Activated CD8-positive, alpha-beta memory T cell treated with anti-CD3 and anti-CD28 coated beads for 36 hours (primary cell): ENCODE data around the gene PITPNB. TPM values are rescaled to one million over a fixed set of nuclear protein-coding genes. Genes with fewer than 3 reads are reported as not detected.

Experiments used
- CTCF ChIA-PET: fragments of 350-600 bp; sonication (Branson Sonifier 250); formaldehyde crosslinking; loops from one replicate; lab custom pipeline; 2021; ENCODE audit warnings: antibody characterized with exemption; lab: Charles Lee
- POLR2A ChIA-PET: fragments of 350-600 bp; sonication (Branson Sonifier 250); formaldehyde crosslinking; loops from one replicate; lab custom pipeline; 2021; ENCODE audit warnings: antibody characterized with exemption; lab: Charles Lee
- total RNA-seq, 2 experiments: library from RNA; stranded (reverse); gene quantifications; one replicate each; pipeline ENCODE4 v1.2.3, GENCODE V29; 2021

PITPNB gene
- 100 to 1,000 TPM; 150 to 153 TPM for total RNA-seq

- POLR2A ChIA-PET: interaction anchor here (0.7 to 1.5 kb wide), 5 partner anchors 16 to 880 kb away, joined by 3 to 4 read pairs (median 3); partner anchors contain the start of gene XBP1
- CTCF ChIA-PET: interaction anchor here (0.5 to 1.7 kb wide), 6 partner anchors 27 to 825 kb away, joined by 3 to 6 read pairs (median 3); no protein-coding TSS in a partner anchor
Measured at GRCh38 chr22:27919222-27919941, at the start of gene PITPNB. TSS of gene PITPNB (minus strand) at chr22:27919256. CDS start at chr22:27919191, 65 bp downstream.

- CTCF ChIA-PET: no interaction called here
- POLR2A ChIA-PET: no interaction called here
Measured at GRCh38 chr22:27966168-27967064, 47.4 kb upstream of the PITPNB start.

- ChIA-PET POLR2A (no interaction called here), CTCF (no interaction called here)
Measured at GRCh38 chr22:27962268-27963044, 43.4 kb upstream of the PITPNB start.

- POLR2A ChIA-PET: no interaction called here
- CTCF ChIA-PET: no interaction called here
Measured at GRCh38 chr22:27961680-27962079, 42.6 kb upstream of the PITPNB start.

- CTCF ChIA-PET: no interaction called here
- POLR2A ChIA-PET: no interaction called here
Measured at GRCh38 chr22:27961182-27961581, 42.1 kb upstream of the PITPNB start.

DNA sequence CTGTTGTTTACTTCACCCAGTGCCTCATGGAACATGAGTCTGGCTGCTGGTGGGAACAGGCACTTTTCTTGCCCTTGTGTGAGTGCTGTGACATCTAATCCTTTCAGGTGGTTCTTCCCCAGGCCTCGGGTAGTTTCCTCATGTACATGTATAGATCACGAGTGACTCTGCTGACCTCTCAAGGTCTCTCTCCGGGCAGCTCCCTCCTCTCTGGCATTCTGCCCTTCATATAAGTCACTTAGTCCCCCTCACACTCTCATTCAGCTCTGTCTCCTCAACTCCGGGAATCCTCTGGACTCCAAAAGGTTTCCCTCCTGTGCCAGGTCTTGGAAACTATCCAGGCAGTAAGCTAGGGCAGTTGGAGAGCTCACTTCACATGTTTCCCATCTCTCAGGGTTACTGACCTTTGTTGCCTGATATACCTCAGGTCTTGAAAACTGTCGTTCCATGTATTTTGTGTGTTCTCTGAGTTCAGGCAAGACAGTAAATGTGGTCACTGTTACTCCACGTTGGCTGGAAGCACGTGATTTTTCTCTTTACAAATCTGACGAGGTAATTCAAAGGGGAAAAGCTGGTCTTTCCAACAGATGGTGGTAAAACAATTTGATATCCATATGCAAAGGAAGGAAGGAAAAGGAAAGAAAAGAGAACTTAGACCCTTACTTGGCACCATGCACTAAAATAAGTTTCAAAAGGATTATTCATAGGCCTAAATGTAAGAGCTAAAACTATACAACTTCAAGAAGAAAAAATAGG, 40.5 kb upstream of the PITPNB start:
- POLR2A ChIA-PET: no interaction called here
- CTCF ChIA-PET: no interaction called here

GRCh38 chr22:27952779-27953178, 33.7 kb upstream of the PITPNB start:
- ChIA-PET CTCF (no interaction called here), POLR2A (no interaction called here)

DNA sequence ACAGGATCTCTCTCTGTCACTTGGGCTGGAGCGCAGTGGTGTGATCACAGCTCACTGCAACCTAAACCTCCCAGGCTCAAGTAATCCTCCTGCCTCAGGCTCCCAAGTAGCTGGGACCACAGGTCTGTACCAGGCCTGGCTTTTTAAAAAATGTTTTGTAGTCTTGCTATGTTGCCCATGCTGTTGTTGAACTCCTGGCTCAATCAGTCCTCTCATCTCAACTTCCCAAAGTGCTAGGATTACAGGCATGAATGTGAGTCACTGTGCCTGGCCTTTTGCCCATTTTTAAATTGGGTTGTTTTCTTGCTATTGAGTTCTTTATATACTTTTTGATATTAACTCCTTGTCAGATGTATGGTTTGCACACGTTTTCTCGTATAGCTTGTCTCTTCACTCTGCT, 33.0 kb upstream of the PITPNB start:
- CTCF ChIA-PET: no interaction called here

GRCh38 chr22:27949421-27949820, 30.4 kb upstream of the PITPNB start:
- CTCF ChIA-PET: no interaction called here

More for the DNA sequence above, 33.0 kb upstream of the PITPNB start:
- POLR2A ChIA-PET: no interaction called here

DNA sequence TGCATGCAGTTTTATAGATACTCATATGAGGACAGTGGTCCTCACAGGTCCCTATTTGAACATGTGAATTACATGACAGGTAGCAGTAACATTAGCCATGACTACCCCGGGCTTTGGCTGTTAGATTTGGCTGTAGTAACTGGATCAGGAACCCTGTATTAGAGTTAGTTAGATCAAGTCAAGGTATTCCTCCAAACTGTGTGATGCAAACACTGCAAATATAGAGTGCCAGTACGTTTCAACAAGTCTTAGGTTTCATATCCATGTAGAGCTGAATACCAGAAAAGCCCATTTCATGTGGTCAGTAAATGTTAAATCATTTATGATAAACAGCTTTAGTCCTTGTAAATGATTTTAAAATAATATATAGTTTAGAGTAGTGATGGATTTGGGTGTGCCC, 29.5 kb upstream of the PITPNB start:
- ChIA-PET POLR2A (no interaction called here), CTCF (no interaction called here)

More at GRCh38 chr22:27949421-27949820, 30.4 kb upstream of the PITPNB start:
- POLR2A ChIA-PET: no interaction called here

DNA sequence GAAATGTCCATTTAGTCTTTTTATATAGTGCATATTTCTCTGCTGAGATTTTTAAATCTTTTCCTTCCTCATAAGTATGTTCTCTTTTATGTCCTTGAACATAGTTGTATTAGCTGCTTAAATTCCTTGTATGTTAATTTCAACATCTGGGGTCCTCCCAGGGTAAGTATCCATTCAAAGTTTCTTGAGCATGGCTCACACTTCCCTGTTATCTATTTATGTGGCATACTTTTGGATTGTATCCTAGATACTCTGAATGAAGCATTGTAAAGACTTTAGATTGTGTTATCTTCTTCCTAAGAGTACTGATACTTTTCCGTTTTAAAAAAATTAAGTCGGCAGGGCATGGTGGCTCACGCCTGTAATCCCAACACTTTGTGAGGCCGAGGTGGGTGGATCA, 28.4 kb upstream of the PITPNB start:
- ChIA-PET POLR2A (no interaction called here), CTCF (no interaction called here)

- POLR2A ChIA-PET: no interaction called here
- CTCF ChIA-PET: no interaction called here
Measured at GRCh38 chr22:27941143-27941542, 22.1 kb upstream of the PITPNB start.

DNA sequence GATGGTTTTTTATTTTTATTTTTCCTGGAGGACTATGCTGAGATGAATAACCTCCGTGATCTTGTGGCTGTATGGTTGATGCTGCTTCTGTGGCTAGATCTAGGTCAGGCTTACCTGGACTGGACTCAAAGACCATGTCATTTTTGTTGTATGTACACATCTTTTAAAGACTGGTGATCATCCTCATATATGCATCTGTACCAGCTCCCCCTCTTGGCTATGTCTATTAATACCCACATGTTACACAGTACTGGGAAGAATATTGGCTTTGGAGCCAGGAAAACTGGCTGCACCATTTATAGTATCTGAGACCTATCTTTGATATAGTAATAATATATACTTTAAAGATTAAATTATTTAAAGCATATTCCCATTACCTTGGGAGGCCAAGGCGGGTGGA, 18.4 kb upstream of the PITPNB start:
- ChIA-PET POLR2A (no interaction called here), CTCF (no interaction called here)

GRCh38 chr22:27935897-27936296, 16.8 kb upstream of the PITPNB start:
- POLR2A ChIA-PET: interaction anchor here (1.0 kb wide), 1 partner anchor 16 kb away, joined by 3 read pairs; no protein-coding TSS in a partner anchor
- CTCF ChIA-PET: no interaction called here

GRCh38 chr22:27934069-27934468, 15.0 kb upstream of the PITPNB start:
- POLR2A ChIA-PET: no interaction called here
- CTCF ChIA-PET: no interaction called here

- ChIA-PET CTCF (no interaction called here), POLR2A (interaction anchor here (0.6 kb wide), 1 partner anchor 1292 kb away, joined by 3 read pairs; no protein-coding TSS in a partner anchor)
Measured at GRCh38 chr22:27933186-27933983, 14.3 kb upstream of the PITPNB start.

GRCh38 chr22:27930331-27931060, 11.4 kb upstream of the PITPNB start:
- ChIA-PET POLR2A (no interaction called here), CTCF (no interaction called here)
